DMS53 (cell line): ENCODE data around the gene NR2C2.
A peak's percentile ranks its signal among the peaks of the same experiment; 100 is the strongest.

Experiments used
- DNase-seq: peaks from one replicate; lab custom pipeline; 2025; lab: John Stamatoyannopoulos, UW

Gene NR2C2

GRCh38 chr3:15063656-15064286 is 116.4 kb downstream of the NR2C2 start:
- DNase-seq = peak; percentile 20

GRCh38 chr3:15064299-15064834 is 117.0 kb downstream of the NR2C2 start:
- DNase-seq = peak; percentile 25

DNA sequence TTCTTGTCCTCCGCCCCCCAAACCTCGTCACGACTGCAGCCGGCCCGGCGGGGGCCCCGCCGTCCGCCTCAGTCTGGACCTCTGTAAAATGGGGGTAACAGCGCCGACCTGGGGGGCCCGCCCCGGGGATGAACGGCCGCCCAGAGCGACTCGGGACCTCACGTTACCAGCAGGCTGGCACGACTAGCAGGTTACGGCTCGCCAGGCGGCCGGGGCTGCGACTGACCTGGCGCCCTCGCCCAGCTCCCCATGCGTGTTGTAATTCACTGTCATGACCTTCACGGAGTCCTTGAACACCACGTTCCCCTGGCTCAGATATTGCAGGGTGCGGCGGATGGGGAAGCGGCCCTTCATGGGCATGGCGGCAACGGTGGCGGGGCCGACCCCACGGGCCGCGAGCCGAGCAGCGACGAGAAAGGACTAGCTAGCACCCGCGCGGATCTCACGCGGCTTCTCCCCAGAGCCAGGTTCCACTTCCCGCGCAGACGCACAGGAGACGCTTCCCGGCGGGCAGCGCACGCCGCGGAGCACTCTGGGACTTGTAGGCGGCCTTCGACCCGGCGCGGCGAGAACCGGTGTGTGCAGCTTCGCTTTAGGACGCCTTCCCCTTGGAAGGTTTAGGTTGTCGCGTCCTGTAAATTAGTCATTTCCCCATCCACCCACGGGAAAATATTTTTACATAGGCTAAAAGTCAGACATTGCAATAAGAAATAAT is 117.6 kb downstream of the NR2C2 start, which contains the start of gene MRPS25:
Gene MRPS25 (minus strand): TSS at position 481 of the 715 bp plus-strand sequence. CDS start 121 bp downstream, at position 360.
- peak; percentile 87 for DNase-seq

GRCh38 chr3:15065550-15066007 is 118.2 kb downstream of the NR2C2 start:
- DNase-seq = no peak

- no peak for DNase-seq
Observed at GRCh38 chr3:15066467-15066866, 119.1 kb downstream of the NR2C2 start.

DNA sequence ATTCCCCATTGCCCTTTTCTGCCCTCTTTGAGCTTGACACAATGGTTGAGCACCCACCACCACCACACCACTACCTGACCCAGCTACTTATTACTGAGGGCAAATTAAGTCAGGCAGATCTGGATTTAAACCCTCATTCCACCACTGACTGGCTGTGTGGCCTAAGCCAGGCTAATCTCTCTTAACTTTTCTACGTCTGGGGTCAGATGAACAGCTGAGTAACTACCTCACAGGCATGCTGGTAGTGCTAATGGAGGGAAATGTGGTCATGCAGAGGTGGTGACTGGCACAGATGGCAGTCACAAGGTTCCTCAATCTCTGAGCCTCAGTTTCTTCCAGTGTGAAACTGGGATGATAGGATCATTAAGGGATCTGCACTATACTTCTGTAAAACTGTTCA is 122.1 kb downstream of the NR2C2 start:
- no peak for DNase-seq

GRCh38 chr3:15071699-15072098 is 124.3 kb downstream of the NR2C2 start:
- no peak for DNase-seq

GRCh38 chr3:15074500-15074899 is 127.1 kb downstream of the NR2C2 start:
- DNase-seq = no peak

DNA sequence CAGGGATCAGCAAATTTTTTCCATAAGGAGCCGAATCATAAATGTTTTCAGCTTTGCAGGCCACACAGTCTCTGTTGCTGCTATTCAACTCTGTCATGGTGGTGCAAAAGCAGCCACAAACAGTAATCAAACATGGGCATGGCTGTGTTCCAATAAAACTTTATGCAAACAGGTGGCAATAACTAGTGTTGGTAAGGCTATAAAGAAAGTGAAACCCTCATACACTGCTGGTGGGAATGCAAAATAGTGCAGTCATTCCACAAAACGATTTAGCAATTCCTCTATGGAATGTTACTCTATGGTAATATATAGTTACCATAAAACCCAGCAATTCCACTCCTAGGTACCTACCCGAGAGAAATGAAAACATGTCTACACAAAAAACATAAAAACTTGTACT is 131.7 kb downstream of the NR2C2 start:
- no peak for DNase-seq

- DNase-seq = peak; percentile 76
Observed at GRCh38 chr3:15081960-15082664, 134.7 kb downstream of the NR2C2 start.

- DNase-seq = no peak
Observed at GRCh38 chr3:15083252-15083651, 135.9 kb downstream of the NR2C2 start.

DNA sequence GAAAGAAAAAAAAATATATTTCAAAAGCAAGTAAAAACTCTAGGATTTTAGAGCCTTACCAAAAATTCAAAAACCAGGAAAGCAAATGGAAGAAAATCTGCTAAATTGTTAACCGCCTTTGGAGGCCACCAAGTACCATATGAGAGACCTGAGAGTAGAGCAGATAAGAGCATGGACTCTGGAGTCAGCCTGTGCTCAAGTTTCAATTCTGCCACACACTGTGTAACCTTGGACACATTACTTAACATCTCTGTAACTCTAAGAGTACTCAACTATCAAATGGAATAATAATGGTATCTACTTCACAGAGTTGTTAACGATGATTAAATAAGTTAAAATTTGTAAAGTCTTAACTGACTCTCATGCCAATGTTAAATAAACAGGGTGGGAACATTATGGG is 138.9 kb downstream of the NR2C2 start:
- no peak for DNase-seq

GRCh38 chr3:15086699-15087098 is 139.3 kb downstream of the NR2C2 start:
- DNase-seq = no peak

- DNase-seq = no peak
Observed at GRCh38 chr3:15089201-15089600, 141.8 kb downstream of the NR2C2 start.

DNA sequence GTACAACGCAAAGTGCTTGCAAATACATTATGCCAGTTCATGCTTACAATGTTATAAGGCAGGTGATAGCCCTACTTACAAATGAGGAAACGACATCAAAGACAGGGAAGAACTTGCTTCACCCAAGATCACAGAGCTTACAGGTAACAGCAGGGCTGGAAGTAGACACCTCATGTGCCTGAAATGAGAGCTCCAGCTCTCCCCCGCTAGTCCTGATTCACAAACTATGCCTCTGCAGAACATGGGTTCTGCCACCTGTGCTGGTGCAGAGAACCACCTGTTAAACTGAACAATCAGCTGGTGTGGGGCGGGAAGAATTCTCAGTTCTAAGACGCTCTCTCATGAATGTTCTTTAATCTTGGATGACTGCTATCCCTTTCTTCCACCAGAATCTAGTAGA is 144.2 kb downstream of the NR2C2 start:
- DNase-seq = no peak

DNA sequence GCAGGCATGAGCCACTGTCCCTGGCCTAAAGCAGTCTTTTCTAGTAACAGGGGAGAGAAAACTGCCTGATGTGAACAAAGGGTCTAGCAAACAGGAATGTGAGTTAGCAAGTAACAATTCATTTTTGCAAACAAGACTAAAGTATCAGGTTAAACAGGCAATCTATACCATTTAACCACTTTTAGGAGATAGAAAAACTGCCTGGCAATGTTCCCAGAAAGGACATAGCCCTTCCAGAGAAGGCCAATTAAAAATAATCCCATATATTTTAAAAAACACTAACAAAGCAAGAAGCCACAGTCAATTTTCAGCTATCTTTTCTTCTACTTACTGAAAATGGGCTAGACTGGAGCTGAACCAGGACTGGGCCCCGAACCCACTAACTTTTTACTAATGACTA is 145.3 kb downstream of the NR2C2 start:
- no peak for DNase-seq

DNA sequence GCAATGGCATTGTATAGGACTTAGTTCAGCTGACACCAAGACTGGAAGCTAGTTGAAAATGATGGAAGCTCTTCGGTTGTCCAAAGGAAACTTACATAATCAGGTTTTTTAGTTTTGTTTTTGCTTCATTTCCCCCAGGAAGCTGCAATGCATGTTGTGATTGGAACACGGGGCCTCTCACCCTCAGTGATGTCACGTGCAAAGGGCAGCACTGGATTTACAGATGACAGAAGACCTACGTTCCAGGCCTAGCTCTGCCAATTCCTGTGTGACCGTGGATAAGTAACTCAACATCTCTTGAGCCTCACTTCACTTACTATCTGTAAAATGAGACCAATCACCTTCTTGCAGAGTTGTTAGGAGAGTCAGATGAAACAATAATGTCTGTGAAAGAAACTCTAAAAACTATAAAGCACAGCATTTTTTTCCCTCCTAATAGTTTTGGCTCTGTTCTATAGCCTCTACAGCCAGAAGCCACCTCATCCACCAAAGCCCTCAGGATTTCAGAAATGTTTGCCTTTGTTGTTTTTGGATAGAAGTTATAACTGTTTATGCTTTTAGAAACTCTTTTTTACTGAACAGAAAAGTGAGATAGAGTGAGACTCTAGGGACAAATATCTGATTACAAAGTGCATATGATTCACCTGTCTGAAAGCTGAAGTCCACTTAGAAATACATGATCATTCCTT is 146.9 kb downstream of the NR2C2 start:
- DNase-seq = no peak

DNA sequence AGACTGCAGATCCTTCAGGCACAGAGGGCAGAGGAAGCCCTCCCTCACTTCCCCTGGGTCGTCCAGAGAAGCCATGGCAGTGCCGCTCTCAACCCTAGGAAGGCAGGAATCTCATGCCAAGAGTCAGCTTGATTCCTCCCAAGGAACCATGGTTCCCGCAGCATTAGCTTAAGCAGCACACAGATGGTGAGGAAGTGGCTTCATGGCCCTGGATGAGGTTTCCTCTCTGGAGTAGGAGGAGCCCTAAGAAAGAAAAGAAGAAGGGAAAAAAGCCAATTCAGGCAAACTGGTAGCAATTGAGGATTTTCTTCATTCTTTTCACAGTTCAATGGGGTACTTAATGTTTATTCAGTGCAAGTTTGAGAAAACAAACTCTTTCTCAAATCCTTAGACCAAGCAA is 148.7 kb downstream of the NR2C2 start:
- no peak for DNase-seq

DNA sequence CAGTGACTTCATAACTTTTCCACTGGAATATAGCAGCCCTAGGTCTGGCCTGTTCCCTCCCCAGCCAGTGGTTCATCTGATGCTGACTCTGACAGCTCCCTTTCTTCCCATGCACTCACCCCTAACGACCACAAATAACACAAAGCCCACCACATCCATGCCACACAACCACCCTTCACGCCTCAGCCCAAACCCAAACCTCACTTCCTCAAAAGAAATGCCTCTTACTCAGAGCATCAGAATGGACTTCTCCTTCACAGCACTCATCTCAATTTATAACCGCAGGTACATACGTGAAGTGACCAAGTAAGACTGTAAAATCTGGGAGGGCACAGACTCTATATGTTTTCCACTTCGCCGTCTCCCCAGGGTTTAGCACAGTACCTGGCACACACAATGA is 150.5 kb downstream of the NR2C2 start:
- DNase-seq = no peak
